Glutamatergic neuron (in vitro differentiated cells): Measurements from ENCODE around the gene ADARB1. TPM values are rescaled to one million over a fixed set of nuclear protein-coding genes. Genes with fewer than 3 reads are reported as not detected.

Experiments
- DNase-seq: peaks from one replicate; pipeline ENCODE4 v3.0.0; 2022
- H3K27ac Mint-ChIP-seq: one replicate; pipeline ENCODE4 v1.8.0; 2020; ENCODE audit warnings: mild to moderate bottlenecking, mixed read lengths, inconsistent platforms; ENCODE audit not compliant: unreplicated experiment
- H3K27me3 Mint-ChIP-seq: one replicate; pipeline ENCODE4 v1.8.0; 2020; ENCODE audit warnings: mild to moderate bottlenecking, moderate library complexity, mixed read lengths, inconsistent platforms; ENCODE audit not compliant: unreplicated experiment
- H3K36me3 Mint-ChIP-seq: one replicate; pipeline ENCODE4 v1.8.0; 2020; ENCODE audit warnings: mild to moderate bottlenecking, mixed read lengths, inconsistent platforms; ENCODE audit not compliant: unreplicated experiment
- H3K4me1 Mint-ChIP-seq: one replicate; pipeline ENCODE4 v1.8.0; 2020; ENCODE audit warnings: mild to moderate bottlenecking, low read depth, mixed read lengths, inconsistent platforms; ENCODE audit not compliant: unreplicated experiment
- H3K4me3 Mint-ChIP-seq: one replicate; pipeline ENCODE4 v1.8.0; 2020; ENCODE audit warnings: mild to moderate bottlenecking, mixed read lengths, inconsistent platforms; ENCODE audit not compliant: unreplicated experiment
- H3K9me3 Mint-ChIP-seq: one replicate; pipeline ENCODE4 v1.8.0; 2020; ENCODE audit warnings: mild to moderate bottlenecking, moderate library complexity, mixed read lengths, inconsistent platforms; ENCODE audit not compliant: unreplicated experiment
- CTCF ChIP-seq: fragments of 200-600 bp; sonication (generic); IDR thresholded peaks from one replicate; pipeline ENCODE4 v1.5.0; 2021; ENCODE audit not compliant: partially characterized antibody, unreplicated experiment
- total RNA-seq: library from RNA; stranded (reverse); fragmentation: NEBNext Ultra II Directional; extraction: Animal tissue kit (Norgen Biotek cat#: 25700); gene quantifications from one replicate; pipeline ENCODE4 v1.2.1, GENCODE V29; 2021; ENCODE audit not compliant: unreplicated experiment

Gene ADARB1
- total RNA-seq, 1 donor from 2014 or later: 49.2 TPM

- H3K27ac Mint-ChIP-seq: no peak overlapping the region
- H3K4me1 Mint-ChIP-seq: peaks cover 21% of the 10 kb centered on the region
- no peak for DNase-seq
- peaks cover 1% of the 10 kb centered on the region for H3K27me3 Mint-ChIP-seq
- TF ChIP-seq CTCF: no peak
- H3K4me3 Mint-ChIP-seq: peak overlapping the region; percentile 55
- H3K36me3 Mint-ChIP-seq: no peaks in the 10 kb centered on the region
- no peaks in the 10 kb centered on the region for H3K9me3 Mint-ChIP-seq
These were observed 60.7 kb downstream of the ADARB1 start for GRCh38 chr21:45135122-45135521.

- Mint-ChIP-seq H3K27me3 (peaks cover 1% of the 10 kb centered on the region), H3K4me1 (peaks cover 23% of the 10 kb centered on the region), H3K27ac (peak overlapping the region; percentile 11), H3K4me3 (peak overlapping the region; percentile 23), H3K36me3 (no peaks in the 10 kb centered on the region), H3K9me3 (peaks cover 1% of the 10 kb centered on the region)
- TF ChIP-seq CTCF: no peak
- no peak for DNase-seq
These were observed 61.5 kb downstream of the ADARB1 start for GRCh38 chr21:45135868-45136267.

- Mint-ChIP-seq H3K27ac (peak overlapping the region; percentile 11), H3K36me3 (no peaks in the 10 kb centered on the region), H3K9me3 (peaks cover 1% of the 10 kb centered on the region), H3K27me3 (peaks cover 1% of the 10 kb centered on the region), H3K4me1 (peaks cover 23% of the 10 kb centered on the region), H3K4me3 (peak overlapping the region; percentile 23)
- DNase-seq: no peak
- TF ChIP-seq CTCF: no peak
These were observed 62.1 kb downstream of the ADARB1 start for GRCh38 chr21:45136500-45136899.

- Mint-ChIP-seq H3K27ac (no peak overlapping the region), H3K4me1 (peaks cover 23% of the 10 kb centered on the region), H3K9me3 (peaks cover 1% of the 10 kb centered on the region), H3K4me3 (no peak overlapping the region), H3K27me3 (peaks cover 1% of the 10 kb centered on the region), H3K36me3 (no peaks in the 10 kb centered on the region)
- peak; percentile 94 for DNase-seq
- peak; percentile 74 for TF ChIP-seq CTCF
These were observed 62.7 kb downstream of the ADARB1 start for GRCh38 chr21:45136927-45137611.

- no peak for TF ChIP-seq CTCF
- no peak for DNase-seq
- Mint-ChIP-seq H3K27me3 (peaks cover 1% of the 10 kb centered on the region), H3K27ac (no peak overlapping the region), H3K9me3 (peaks cover 1% of the 10 kb centered on the region), H3K4me3 (no peak overlapping the region), H3K36me3 (no peaks in the 10 kb centered on the region), H3K4me1 (peaks cover 27% of the 10 kb centered on the region)
These were observed 63.2 kb downstream of the ADARB1 start for GRCh38 chr21:45137612-45137937.
